HEK293 (cell line): ENCODE data around the gene NHS.

ENCODE experiments used
- CTCF ChIA-PET: fragments of 350-600 bp; formaldehyde crosslinking; extraction: SDS; loops from one replicate; lab custom pipeline; 2021; ENCODE audit warnings: antibody characterized with exemption; lab: Yijun Ruan, JAX
- POLR2A ChIA-PET: fragments of 300-600 bp; formaldehyde crosslinking; extraction: SDS; loops from one replicate; lab custom pipeline; 2020; ENCODE audit warnings: antibody characterized with exemption, inconsistent platforms; lab: Yijun Ruan, JAX
- H3K27ac ChIP-seq: fragments of 200-500 bp; sonication (Bioruptor generic); 2 replicates; pipeline ENCODE4 v1.5.1; 2014; ENCODE audit warnings: low read depth, low read length, control low read depth, inconsistent platforms; ENCODE audit errors: extremely low read depth
- H3K36me3 ChIP-seq, 2 experiments: fragments of 200-500 bp in 1 of 2; sonication (Bioruptor generic) in 1 of 2; 1 replicate in 1 of 2; 2 replicates in 1 of 2; pipeline ENCODE4 v1.5.1; 2014 to 2017; ENCODE audit warnings: inconsistent platforms in 2 of 2, low read length in 2 of 2; ENCODE audit not compliant: control insufficient read depth in 2 of 2, insufficient read depth in 1 of 2
- H3K4me1 ChIP-seq: fragments of 200-500 bp; sonication (Bioruptor generic); 2 replicates; pipeline ENCODE4 v1.5.1; 2014; ENCODE audit warnings: mild to moderate bottlenecking, low read length, inconsistent platforms; ENCODE audit not compliant: control insufficient read depth, insufficient read depth
- H3K4me3 ChIP-seq: 2 replicates; pipeline ENCODE4 v1.5.1; 2011; ENCODE audit warnings: low read depth, mild to moderate bottlenecking, control low read depth, low read length, moderate library complexity
- H3K9me3 ChIP-seq: fragments of 200-500 bp; sonication (Bioruptor generic); 2 replicates; pipeline ENCODE4 v1.5.1; 2014; ENCODE audit warnings: low read depth, low read length, inconsistent platforms; ENCODE audit not compliant: control insufficient read depth, insufficient read depth
- EGR2 ChIP-seq: fragments of 450-650 bp; formaldehyde crosslinking; IDR thresholded peaks from 2 replicates; pipeline ENCODE4 v1.5.1; 2016; ENCODE audit warnings: low read depth, missing biosample characterization, missing genetic modification characterization
- GLIS1 ChIP-seq: fragments of 450-650 bp; formaldehyde crosslinking; IDR thresholded peaks from 2 replicates; pipeline ENCODE4 v1.5.1; 2016; ENCODE audit warnings: missing biosample characterization, missing genetic modification characterization
- HOXC10 ChIP-seq: sonication (generic); formaldehyde crosslinking; IDR thresholded peaks from 2 replicates; pipeline ENCODE4 v1.8.1; 2023; ENCODE audit warnings: mild to moderate bottlenecking, missing genetic modification reagents
- OSR2 ChIP-seq: fragments of 450-650 bp; formaldehyde crosslinking; IDR thresholded peaks from 2 replicates; pipeline ENCODE4 v1.5.1; 2016; ENCODE audit warnings: missing biosample characterization, missing genetic modification characterization
- PATZ1 ChIP-seq: fragments of 450-650 bp; formaldehyde crosslinking; IDR thresholded peaks from 2 replicates; pipeline ENCODE4 v1.5.1; 2016; ENCODE audit warnings: missing biosample characterization, missing genetic modification characterization
- PRDM10 ChIP-seq: fragments of 450-650 bp; formaldehyde crosslinking; IDR thresholded peaks from 2 replicates; pipeline ENCODE4 v1.5.1; 2016; ENCODE audit warnings: missing biosample characterization, missing genetic modification characterization
- SCRT1 ChIP-seq: fragments of 450-650 bp; formaldehyde crosslinking; IDR thresholded peaks from 2 replicates; pipeline ENCODE4 v1.5.1; 2016; ENCODE audit warnings: missing biosample characterization, missing genetic modification characterization, borderline replicate concordance
- SP2 ChIP-seq: fragments of 450-650 bp; formaldehyde crosslinking; IDR thresholded peaks from 2 replicates; pipeline ENCODE4 v1.5.1; 2016; ENCODE audit warnings: missing biosample characterization, missing genetic modification characterization
- TRIM28 ChIP-seq: IDR thresholded peaks from 2 replicates; pipeline ENCODE4 v1.6.1; 2011; ENCODE audit warnings: low read length, control low read depth, borderline replicate concordance
- YY2 ChIP-seq: fragments of 450-650 bp; formaldehyde crosslinking; IDR thresholded peaks from 2 replicates; pipeline ENCODE4 v1.5.1; 2016; ENCODE audit warnings: missing biosample characterization, missing genetic modification characterization
- ZBTB17 ChIP-seq: fragments of 450-650 bp; formaldehyde crosslinking; IDR thresholded peaks from 2 replicates; pipeline ENCODE4 v1.5.1; 2016; ENCODE audit warnings: missing biosample characterization, missing genetic modification characterization
- ZBTB49 ChIP-seq: fragments of 450-650 bp; formaldehyde crosslinking; IDR thresholded peaks from 2 replicates; pipeline ENCODE4 v1.5.1; 2016; ENCODE audit warnings: missing biosample characterization, missing genetic modification characterization, low read depth
- ZBTB8A ChIP-seq: fragments of 450-650 bp; formaldehyde crosslinking; IDR thresholded peaks from 2 replicates; pipeline ENCODE4 v1.5.1; 2016; ENCODE audit warnings: missing biosample characterization, missing genetic modification characterization
- ZNF112 ChIP-seq: fragments of 450-650 bp; formaldehyde crosslinking; IDR thresholded peaks from 2 replicates; pipeline ENCODE4 v1.5.0; 2017; ENCODE audit warnings: missing biosample characterization, missing genetic modification characterization
- ZNF121 ChIP-seq: fragments of 450-650 bp; formaldehyde crosslinking; IDR thresholded peaks from 2 replicates; pipeline ENCODE4 v1.5.1; 2016; ENCODE audit warnings: missing biosample characterization, missing genetic modification characterization
- ZNF140 ChIP-seq: fragments of 450-650 bp; formaldehyde crosslinking; IDR thresholded peaks from 2 replicates; pipeline ENCODE4 v1.5.1; 2016; ENCODE audit warnings: missing biosample characterization, missing genetic modification characterization
- ZNF155 ChIP-seq: fragments of 450-650 bp; formaldehyde crosslinking; IDR thresholded peaks from 2 replicates; pipeline ENCODE4 v1.5.1; 2016; ENCODE audit warnings: missing biosample characterization, missing genetic modification characterization
- ZNF169 ChIP-seq: fragments of 450-650 bp; formaldehyde crosslinking; IDR thresholded peaks from 2 replicates; pipeline ENCODE4 v1.5.1; 2016; ENCODE audit warnings: missing biosample characterization, missing genetic modification characterization
- ZNF248 ChIP-seq: fragments of 450-650 bp; formaldehyde crosslinking; IDR thresholded peaks from 2 replicates; pipeline ENCODE4 v1.5.1; 2017; ENCODE audit warnings: missing biosample characterization, missing genetic modification characterization
- ZNF302 ChIP-seq: fragments of 450-650 bp; formaldehyde crosslinking; IDR thresholded peaks from 2 replicates; pipeline ENCODE4 v1.5.1; 2016; ENCODE audit warnings: missing biosample characterization, missing genetic modification characterization, low read depth
- ZNF324 ChIP-seq: fragments of 450-650 bp; formaldehyde crosslinking; IDR thresholded peaks from 2 replicates; pipeline ENCODE4 v1.5.1; 2016; ENCODE audit warnings: missing biosample characterization, missing genetic modification characterization
- ZNF354C ChIP-seq: fragments of 450-650 bp; formaldehyde crosslinking; IDR thresholded peaks from 2 replicates; pipeline ENCODE4 v1.5.1; 2016; ENCODE audit warnings: missing biosample characterization, missing genetic modification characterization, low read depth, borderline replicate concordance
- ZNF423 ChIP-seq: fragments of 450-650 bp; formaldehyde crosslinking; IDR thresholded peaks from 2 replicates; pipeline ENCODE4 v1.5.1; 2016; ENCODE audit warnings: missing biosample characterization, missing genetic modification characterization
- ZNF488 ChIP-seq: fragments of 450-650 bp; formaldehyde crosslinking; IDR thresholded peaks from 2 replicates; pipeline ENCODE4 v1.5.1; 2016; ENCODE audit warnings: missing biosample characterization, missing genetic modification characterization
- ZNF514 ChIP-seq: fragments of 450-650 bp; formaldehyde crosslinking; IDR thresholded peaks from 2 replicates; pipeline ENCODE4 v1.5.1; 2016; ENCODE audit warnings: missing biosample characterization, missing genetic modification characterization
- ZNF561 ChIP-seq: fragments of 450-650 bp; IDR thresholded peaks from 2 replicates; pipeline ENCODE4 v1.5.1; 2018; ENCODE audit warnings: missing biosample characterization, missing genetic modification characterization, borderline replicate concordance
- ZNF571 ChIP-seq: fragments of 450-650 bp; formaldehyde crosslinking; IDR thresholded peaks from 2 replicates; pipeline ENCODE4 v1.5.0; 2017; ENCODE audit warnings: missing biosample characterization, missing genetic modification characterization
- ZNF677 ChIP-seq: fragments of 450-650 bp; IDR thresholded peaks from 2 replicates; pipeline ENCODE4 v1.5.0; 2018; ENCODE audit warnings: missing biosample characterization, mild to moderate bottlenecking, missing genetic modification characterization, moderate library complexity
- ZNF692 ChIP-seq: fragments of 450-650 bp; formaldehyde crosslinking; IDR thresholded peaks from 2 replicates; pipeline ENCODE4 v1.5.1; 2016; ENCODE audit warnings: missing biosample characterization, missing genetic modification characterization
- ZNF76 ChIP-seq: fragments of 450-650 bp; formaldehyde crosslinking; IDR thresholded peaks from 2 replicates; pipeline ENCODE4; 2016; ENCODE audit warnings: low read depth, missing biosample characterization, missing genetic modification characterization, borderline replicate concordance
- ZSCAN23 ChIP-seq: fragments of 450-650 bp; formaldehyde crosslinking; IDR thresholded peaks from 2 replicates; pipeline ENCODE4 v1.5.1; 2016; ENCODE audit warnings: missing biosample characterization, missing genetic modification characterization

The NHS gene

GRCh38 chrX:17635231-17635630, 260.2 kb downstream of the NHS start:
- peaks cover 10% of the 10 kb centered on the region for H3K4me1 ChIP-seq
- no peaks in the 10 kb centered on the region for H3K36me3 ChIP-seq
- no peak overlapping the region; the same call in 1 of the 2 replicates for H3K4me3 ChIP-seq
- POLR2A ChIA-PET = no interaction called here
- CTCF ChIA-PET = interaction anchor here (0.6 kb wide), 3 partner anchors 252 to 1067 kb away, joined by 3 to 9 read pairs (median 5); no protein-coding TSS in a partner anchor
- H3K27ac ChIP-seq = no peak overlapping the region
- H3K9me3 ChIP-seq = no peaks in the 10 kb centered on the region
- TF ChIP-seq YY2 (tag by site-specific recombination) = no peak
- 0 out of 2 replicates have a peak, but pooled peaks have one; percentile 51 for TF ChIP-seq ZNF561
- no peak for TF ChIP-seq ZNF248 (tag by site-specific recombination)
- TF ChIP-seq ZNF302 (tag by site-specific recombination) = no peak
- TF ChIP-seq ZNF571 (tag by site-specific recombination) = no peak
- peak; percentile 74 for TF ChIP-seq TRIM28
- TF ChIP-seq ZNF324 (tag by site-specific recombination) = no peak
- TF ChIP-seq PRDM10 (tag by site-specific recombination) = peak; percentile 98
- TF ChIP-seq ZNF423 (tag by site-specific recombination) = no peak
- peak; percentile 24; the same call in 1 of the 2 replicates for TF ChIP-seq GLIS1 (tag by site-specific recombination)
- TF ChIP-seq PATZ1 = no peak
- TF ChIP-seq SCRT1 (tag by site-specific recombination) = no peak
- TF ChIP-seq ZBTB49 (tag by site-specific recombination) = no peak
- TF ChIP-seq OSR2 (tag by site-specific recombination) = no peak
- TF ChIP-seq ZNF169 = no peak
- no peak for TF ChIP-seq ZNF140 (tag by site-specific recombination)
- no peak for TF ChIP-seq ZNF677
- TF ChIP-seq HOXC10 (CRISPR knock-in tag) = no peak
- TF ChIP-seq ZNF112 = no peak
- TF ChIP-seq ZNF354C (tag by site-specific recombination) = no peak
- no peak for TF ChIP-seq EGR2 (tag by site-specific recombination)
- no peak for TF ChIP-seq ZBTB8A (tag by site-specific recombination)
- no peak for TF ChIP-seq ZNF692 (tag by site-specific recombination)
- no peak for TF ChIP-seq ZNF121 (tag by site-specific recombination)
- no peak for TF ChIP-seq ZNF76 (tag by site-specific recombination)
- TF ChIP-seq ZNF488 (tag by site-specific recombination) = no peak
- no peak for TF ChIP-seq ZSCAN23 (tag by site-specific recombination)
- TF ChIP-seq ZNF514 (tag by site-specific recombination) = no peak
- 0 out of 2 replicates have a peak, but pooled peaks have one; percentile 14 for TF ChIP-seq SP2 (tag by site-specific recombination)
- peak; percentile 28; the same call in 1 of the 2 replicates for TF ChIP-seq ZBTB17
- TF ChIP-seq ZNF155 = no peak
